KMS-11 (cell line): ENCODE results near the gene DHRS7.

Experiments used
- H2AFZ ChIP-seq: fragments of 200-600 bp; sonication (generic); 2 replicates; pipeline ENCODE4 v1.6.1; 2016; ENCODE audit warnings: antibody characterized with exemption, mixed run types, low read depth
- H3K27ac ChIP-seq: fragments of 200-600 bp; sonication (generic); 2 replicates; pipeline ENCODE4 v1.6.1; 2016; ENCODE audit warnings: mild to moderate bottlenecking, mixed run types
- H3K27me3 ChIP-seq: fragments of 200-600 bp; sonication (generic); 2 replicates; pipeline ENCODE4 v1.6.1; 2017; ENCODE audit warnings: mild to moderate bottlenecking, low read depth, mixed run types, moderate library complexity; ENCODE audit not compliant: insufficient read depth
- H3K36me3 ChIP-seq: fragments of 200-600 bp; sonication (generic); 2 replicates; pipeline ENCODE4 v1.6.1; 2017; ENCODE audit warnings: mild to moderate bottlenecking, mixed run types; ENCODE audit not compliant: insufficient read depth
- H3K4me1 ChIP-seq: fragments of 200-600 bp; sonication (generic); 2 replicates; pipeline ENCODE4 v1.6.1; 2016; ENCODE audit warnings: mild to moderate bottlenecking, low read depth, mixed run types; ENCODE audit not compliant: poor library complexity, severe bottlenecking
- H3K4me2 ChIP-seq: fragments of 200-600 bp; sonication (generic); 2 replicates; pipeline ENCODE4 v1.7.0; 2016; ENCODE audit warnings: mild to moderate bottlenecking, mixed run types
- H3K4me3 ChIP-seq: fragments of 200-600 bp; sonication (generic); IDR thresholded peaks from 2 replicates; pipeline ENCODE4 v1.6.1; 2017; ENCODE audit warnings: low read depth, low read length, mixed read lengths; ENCODE audit not compliant: insufficient read depth
- H3K79me2 ChIP-seq: fragments of 200-600 bp; sonication (generic); 2 replicates; pipeline ENCODE4 v1.6.1; 2016; ENCODE audit warnings: low read depth, mixed run types; ENCODE audit not compliant: insufficient read depth
- H3K9ac ChIP-seq: fragments of 200-600 bp; sonication (generic); 2 replicates; pipeline ENCODE4 v1.6.1; 2016; ENCODE audit warnings: mild to moderate bottlenecking, mixed run types
- H4K20me1 ChIP-seq: fragments of 200-600 bp; sonication (generic); 2 replicates; pipeline ENCODE4 v1.6.1; 2016; ENCODE audit warnings: mild to moderate bottlenecking, mixed run types; ENCODE audit not compliant: insufficient read depth
- CTCF ChIP-seq: fragments of 200-600 bp; sonication (generic); conservative IDR thresholded peaks from 2 replicates; pipeline ENCODE4 v1.6.1; 2017; ENCODE audit warnings: low read depth, mild to moderate bottlenecking, antibody characterized with exemption, low read length, moderate library complexity, mixed read lengths

Gene DHRS7

GRCh38 chr14:60196291-60196690 is 31.1 kb upstream of the DHRS7 start:
- H3K4me3 ChIP-seq, result no peak overlapping the region
- TF ChIP-seq CTCF, result no peak
- no peak overlapping the region for H3K4me2 ChIP-seq
- H3K79me2 ChIP-seq, result no peaks in the 10 kb centered on the region
- no peak overlapping the region for H3K27ac ChIP-seq
- no peaks in the 10 kb centered on the region for H3K27me3 ChIP-seq
- no peaks in the 10 kb centered on the region for H4K20me1 ChIP-seq
- H2AFZ ChIP-seq, result no peak overlapping the region
- H3K9ac ChIP-seq, result no peak overlapping the region
- H3K4me1 ChIP-seq, result no peaks in the 10 kb centered on the region
- H3K36me3 ChIP-seq, result no peaks in the 10 kb centered on the region

- H3K36me3 ChIP-seq, result no peaks in the 10 kb centered on the region
- TF ChIP-seq CTCF, result no peak
- H3K27me3 ChIP-seq, result no peaks in the 10 kb centered on the region
- no peaks in the 10 kb centered on the region for H3K79me2 ChIP-seq
- H3K4me1 ChIP-seq, result peaks cover 2% of the 10 kb centered on the region
- no peak overlapping the region for H3K4me2 ChIP-seq
- H3K4me3 ChIP-seq, result no peak overlapping the region
- H4K20me1 ChIP-seq, result no peaks in the 10 kb centered on the region
- no peak overlapping the region for H2AFZ ChIP-seq
- no peak overlapping the region for H3K9ac ChIP-seq
- no peak overlapping the region for H3K27ac ChIP-seq
Observed at GRCh38 chr14:60195179-60195810, 30.1 kb upstream of the DHRS7 start.

- no peak overlapping the region for H3K4me2 ChIP-seq
- no peak overlapping the region for H3K27ac ChIP-seq
- H3K36me3 ChIP-seq, result no peaks in the 10 kb centered on the region
- no peak overlapping the region; the same call in 1 of the 2 replicates for H2AFZ ChIP-seq
- H4K20me1 ChIP-seq, result no peaks in the 10 kb centered on the region
- no peak overlapping the region for H3K9ac ChIP-seq
- TF ChIP-seq CTCF, result no peak
- H3K27me3 ChIP-seq, result no peaks in the 10 kb centered on the region
- no peak overlapping the region for H3K4me3 ChIP-seq
- no peaks in the 10 kb centered on the region for H3K79me2 ChIP-seq
- H3K4me1 ChIP-seq, result peaks cover 13% of the 10 kb centered on the region
Observed at GRCh38 chr14:60189923-60190840, 25.0 kb upstream of the DHRS7 start.

GRCh38 chr14:60188696-60189095 is 23.5 kb upstream of the DHRS7 start:
- Histone ChIP-seq H4K20me1 (no peaks in the 10 kb centered on the region), H2AFZ (no peak overlapping the region), H3K79me2 (no peaks in the 10 kb centered on the region), H3K9ac (no peak overlapping the region), H3K4me2 (no peak overlapping the region), H3K4me1 (peaks cover 16% of the 10 kb centered on the region), H3K36me3 (no peaks in the 10 kb centered on the region), H3K27ac (no peak overlapping the region), H3K27me3 (no peaks in the 10 kb centered on the region), H3K4me3 (no peak overlapping the region)
- no peak for TF ChIP-seq CTCF
